Cerebellar nuclear complex (tissue), 1 donor: ENCODE measurements around the gene MAP3K14.

Experiments used
- DNase-seq, 2 experiments: peaks; one replicate each; lab custom pipeline; 2025; lab: John Stamatoyannopoulos, UW

MAP3K14 gene

DNA sequence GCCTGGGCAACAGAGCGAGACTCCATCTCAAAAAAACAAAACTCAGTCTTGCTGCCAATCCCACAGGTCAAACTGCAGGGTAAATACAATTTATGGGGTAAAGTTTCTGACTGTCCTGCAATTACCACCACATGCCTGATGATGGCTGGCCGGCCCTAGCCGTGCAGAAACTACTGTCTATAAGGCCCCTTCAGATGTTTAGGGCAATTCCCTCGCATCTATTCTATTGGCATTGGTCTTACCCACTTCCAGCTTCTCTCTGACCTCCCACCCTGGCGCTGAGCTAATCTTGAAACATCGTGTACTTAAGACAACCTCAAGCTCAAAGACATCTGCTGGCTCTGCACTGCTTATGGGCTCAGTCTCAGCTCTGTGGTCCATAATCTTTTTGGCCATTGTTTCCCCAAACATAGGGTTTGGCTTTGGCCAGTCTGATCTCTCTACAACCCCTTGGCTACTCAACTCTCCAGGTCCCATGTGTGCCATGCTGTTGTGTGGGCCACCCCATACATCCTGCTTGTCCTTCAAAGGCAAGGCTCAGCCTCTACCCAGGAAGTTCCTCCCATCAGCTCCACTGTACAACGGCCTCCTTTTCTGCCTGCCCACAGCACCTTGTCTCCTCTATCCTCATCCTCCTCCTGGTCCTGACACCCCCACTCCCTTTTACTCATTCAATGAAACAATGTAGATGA is 16.6 kb downstream of the MAP3K14 start:
- no peak for DNase-seq

DNA sequence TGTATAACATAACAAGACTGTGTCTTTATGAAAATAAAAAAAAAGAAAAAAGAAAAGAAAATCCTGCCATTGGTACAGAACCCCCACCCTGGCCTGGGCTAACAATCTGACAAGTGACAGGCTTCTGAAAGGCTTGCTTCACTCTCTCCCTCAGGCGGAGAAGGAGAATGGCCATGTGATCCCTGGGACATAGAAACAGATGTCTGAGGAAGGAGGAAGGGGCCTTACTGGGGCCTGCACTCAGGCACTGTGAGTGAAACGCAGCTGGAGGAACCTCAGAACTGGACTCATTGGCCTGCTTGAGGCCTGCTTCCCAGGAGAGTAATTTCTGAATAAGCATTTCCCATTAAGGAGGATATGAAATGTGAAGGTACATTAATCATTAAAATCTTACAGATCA is 17.5 kb downstream of the MAP3K14 start:
- no peak for DNase-seq

- DNase-seq = no peak
Observed at GRCh38 chr17:45298546-45299285, 18.1 kb downstream of the MAP3K14 start.

- DNase-seq = no peak
Observed at GRCh38 chr17:45296833-45297124, 20.0 kb downstream of the MAP3K14 start.

- no peak for DNase-seq
Observed at GRCh38 chr17:45296003-45296832, 20.6 kb downstream of the MAP3K14 start.

GRCh38 chr17:45294506-45294905 is 22.3 kb downstream of the MAP3K14 start:
- DNase-seq = no peak

- DNase-seq = no peak
Observed at GRCh38 chr17:45293413-45294211, 23.2 kb downstream of the MAP3K14 start.

DNA sequence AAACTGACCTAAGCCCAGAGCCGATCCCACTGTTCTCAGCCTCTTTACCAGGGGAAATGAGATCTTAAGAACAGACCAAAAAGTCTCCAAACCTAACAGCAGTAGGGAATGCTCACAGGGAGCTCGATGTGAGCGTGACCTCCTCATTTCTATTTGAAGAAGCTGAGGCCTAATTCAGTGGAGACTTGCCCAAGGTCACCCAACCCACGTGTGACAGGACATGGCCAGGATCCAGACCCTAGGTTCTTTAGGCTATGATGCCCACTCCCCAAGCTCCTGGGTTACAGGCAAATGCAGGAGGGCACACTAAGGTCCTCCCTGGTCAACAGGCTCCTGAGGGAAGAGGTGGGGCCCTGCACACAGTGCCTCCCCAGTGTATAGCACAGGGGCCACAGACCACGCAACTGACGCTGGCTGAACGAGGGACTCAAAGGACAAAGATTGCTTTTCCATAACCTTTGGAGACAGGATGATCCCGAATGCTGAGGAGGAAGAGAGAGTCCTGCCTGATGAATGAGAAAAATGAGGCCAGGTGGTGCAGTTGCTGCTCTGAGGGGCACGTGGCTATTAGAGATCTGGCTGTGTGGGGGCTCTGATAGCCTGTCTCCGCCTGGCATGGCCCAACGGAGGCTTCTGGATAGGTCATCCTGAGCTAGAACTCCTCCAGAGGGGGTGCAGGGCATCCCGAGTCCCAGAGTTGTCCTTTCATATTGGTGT is 24.0 kb downstream of the MAP3K14 start:
- no peak for DNase-seq

DNA sequence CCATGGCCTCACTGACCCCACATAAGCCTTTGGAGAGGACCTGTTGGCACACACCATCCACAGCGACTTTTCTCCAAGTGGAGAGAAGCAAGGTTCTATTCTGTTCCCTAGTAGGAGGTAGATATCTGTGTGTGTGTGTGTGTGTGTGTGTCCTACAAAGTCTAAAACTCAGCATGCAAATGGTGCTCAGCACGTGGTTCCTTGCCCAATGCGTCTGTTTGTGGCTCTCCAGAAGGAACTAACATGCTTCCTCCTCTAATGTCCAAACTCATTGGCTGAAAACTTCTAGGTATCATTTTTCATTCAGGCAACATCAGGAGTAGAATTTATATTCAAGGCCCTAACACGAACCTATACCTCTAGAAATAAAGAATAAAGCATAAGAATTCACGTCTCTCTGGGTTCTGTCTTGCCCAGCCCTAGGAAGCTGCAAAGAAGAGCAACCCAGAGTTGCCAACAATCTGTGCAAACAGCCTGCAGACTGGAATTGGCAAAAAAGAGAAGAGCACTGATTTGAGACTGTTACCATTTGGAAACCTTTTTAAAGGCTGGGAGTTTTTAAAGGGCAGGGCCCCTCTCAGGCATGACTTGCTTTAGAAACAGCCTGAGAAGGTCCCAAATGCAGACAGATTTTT is 25.5 kb downstream of the MAP3K14 start:
- no peak for DNase-seq

GRCh38 chr17:45290269-45290765 is 26.5 kb downstream of the MAP3K14 start:
- peak in 1 of 2 experiments; percentile 14 for DNase-seq

DNA sequence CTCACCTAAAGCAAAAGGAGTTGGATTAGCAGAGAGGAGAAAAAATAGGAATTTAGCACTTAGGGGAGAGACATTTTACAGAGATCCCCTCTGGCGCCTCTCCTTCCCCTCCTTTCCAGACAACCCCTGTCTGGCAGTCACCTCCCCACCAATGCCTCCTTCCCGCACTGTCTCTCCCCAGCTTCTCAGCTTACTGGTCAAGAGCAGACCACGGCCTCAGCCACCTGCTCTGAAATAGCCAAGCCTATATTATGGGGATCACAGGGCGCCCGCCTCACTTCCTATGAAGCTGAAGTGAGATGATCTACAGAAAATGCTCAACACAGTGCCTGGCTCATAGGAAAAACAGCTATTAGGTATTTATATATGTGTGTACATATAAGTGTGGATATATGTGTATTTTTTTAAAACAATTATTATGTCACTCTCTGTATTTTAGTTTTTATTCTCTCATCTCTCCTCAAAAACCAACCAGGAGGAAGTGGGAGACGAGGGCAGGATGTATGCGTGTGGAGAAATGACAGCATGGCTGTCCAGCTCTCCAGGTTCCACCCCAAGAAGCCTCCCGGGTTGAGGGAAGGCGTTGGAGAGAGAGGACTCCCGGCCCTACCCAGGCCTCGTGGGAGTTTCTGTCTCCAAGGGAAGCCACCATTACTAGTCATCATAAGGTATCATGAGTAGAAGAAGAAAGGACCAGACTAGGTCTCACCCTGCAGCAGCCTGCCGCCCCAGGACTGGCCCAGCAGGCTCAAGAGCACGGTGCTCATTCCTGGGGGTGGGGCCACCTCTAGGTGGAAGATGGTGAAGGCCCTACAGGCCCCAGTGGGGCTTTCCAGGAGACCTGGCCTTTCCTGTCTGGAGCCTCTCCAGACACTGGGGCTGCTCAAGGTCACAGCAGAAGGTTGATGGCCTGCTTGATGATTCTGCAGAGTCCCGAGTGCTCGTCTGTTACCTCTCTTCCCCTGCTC is 27.2 kb downstream of the MAP3K14 start:
- no peak for DNase-seq

- peak in 1 of 2 experiments; percentile 16 for DNase-seq
Observed at GRCh38 chr17:45288825-45289224, 28.0 kb downstream of the MAP3K14 start.

DNA sequence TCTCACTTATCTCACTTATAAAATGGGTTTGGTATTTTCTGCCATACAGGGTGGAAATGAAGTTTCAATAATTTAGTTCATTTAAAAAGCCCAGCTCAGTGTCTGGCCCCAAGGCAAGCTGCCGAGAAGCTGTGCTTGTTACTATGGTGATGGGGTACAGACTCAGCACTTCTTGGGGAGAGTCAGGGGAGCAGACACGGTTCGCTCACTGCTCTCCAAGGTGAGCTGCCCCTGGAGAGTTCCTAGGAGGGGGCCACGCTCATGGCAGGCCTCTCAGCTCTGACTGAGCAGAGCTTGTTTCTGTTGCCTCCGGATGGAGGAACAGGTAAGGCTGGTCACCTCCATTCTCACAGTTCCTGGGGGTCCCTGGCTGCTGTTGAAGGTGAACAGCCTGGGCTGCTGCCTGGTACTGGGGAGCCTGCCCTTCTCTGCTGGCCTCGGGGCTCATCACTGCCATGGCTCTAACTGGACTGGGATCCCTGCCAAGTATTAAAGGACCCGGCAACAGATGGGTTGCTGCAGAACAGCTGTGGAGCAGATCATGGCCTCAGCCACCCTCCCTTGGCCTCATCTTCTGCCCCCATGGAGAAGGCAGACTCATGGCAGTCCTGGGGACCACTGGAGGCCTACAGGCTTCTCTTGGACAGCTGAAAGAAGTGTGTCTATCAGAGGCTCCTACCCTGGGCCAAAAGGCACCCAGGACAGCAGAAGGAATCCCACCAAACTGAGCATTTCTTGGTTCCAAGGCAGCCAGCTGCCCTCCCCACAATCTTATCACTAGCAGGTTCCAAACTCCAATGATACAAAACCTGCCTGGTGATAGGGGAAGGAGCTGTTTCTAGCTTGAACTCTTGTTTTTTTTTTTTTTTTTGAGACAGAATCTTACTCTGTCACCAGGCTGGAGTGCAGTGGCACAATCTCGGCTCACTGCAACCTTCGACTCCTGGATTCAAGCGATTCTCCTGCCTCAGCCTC is 29.0 kb downstream of the MAP3K14 start:
- DNase-seq = no peak

- DNase-seq = no peak
Observed at GRCh38 chr17:45286286-45286685, 30.5 kb downstream of the MAP3K14 start.

GRCh38 chr17:45284176-45285140 is 32.4 kb downstream of the MAP3K14 start:
- no peak for DNase-seq

- DNase-seq = no peak
Observed at GRCh38 chr17:45283711-45284110, 33.1 kb downstream of the MAP3K14 start.
